Chondrocyte (in vitro differentiated cells): ENCODE data around the gene ABLIM3. TPM values are rescaled to one million over a fixed set of nuclear protein-coding genes. Genes with fewer than 3 reads are reported as not detected.
"Not testable (repeated sequence)": the region's sequence is repeated elsewhere in the genome, so short reads cannot be mapped to it uniquely, and the experiment has no call there.

Source experiments
- DNase-seq: peaks from one replicate; pipeline ENCODE4 v3.0.0; 2021; ENCODE audit warnings: mixed read lengths, low spot score
- H3K27ac Mint-ChIP-seq: one replicate; pipeline ENCODE4 v1.8.0; 2021; ENCODE audit warnings: mild to moderate bottlenecking, moderate library complexity, mixed read lengths; ENCODE audit not compliant: unreplicated experiment
- H3K27me3 Mint-ChIP-seq: 2 replicates; pipeline ENCODE4 v1.8.0; 2021; ENCODE audit warnings: low read depth, mixed read lengths
- H3K36me3 Mint-ChIP-seq: 2 replicates; pipeline ENCODE4 v1.8.0; 2021; ENCODE audit warnings: low read depth, mixed read lengths
- H3K4me1 Mint-ChIP-seq: 2 replicates; pipeline ENCODE4 v1.8.0; 2021; ENCODE audit warnings: low read depth, mild to moderate bottlenecking, mixed read lengths
- H3K4me3 Mint-ChIP-seq: one replicate; pipeline ENCODE4 v1.8.0; 2021; ENCODE audit warnings: mild to moderate bottlenecking, moderate library complexity, mixed read lengths; ENCODE audit not compliant: unreplicated experiment
- H3K9me3 Mint-ChIP-seq: 2 replicates; pipeline ENCODE4 v1.8.0; 2021; ENCODE audit warnings: low read depth, mixed read lengths
- total RNA-seq: library from RNA; stranded (reverse); gene quantifications from 3 replicates; pipeline ENCODE4 v1.2.1, GENCODE V29; 2021
- TF ChIP-seq, protein P1 (sequence below): fragments of 200-600 bp; sonication (generic); IDR thresholded peaks from 2 replicates; pipeline ENCODE4 v1.5.0; 2021; ENCODE audit warnings: antibody characterized with exemption, mild to moderate bottlenecking, moderate library complexity

The ABLIM3 gene
- total RNA-seq, 1 donor from 2014 or later, result 15.4 TPM

DNA sequence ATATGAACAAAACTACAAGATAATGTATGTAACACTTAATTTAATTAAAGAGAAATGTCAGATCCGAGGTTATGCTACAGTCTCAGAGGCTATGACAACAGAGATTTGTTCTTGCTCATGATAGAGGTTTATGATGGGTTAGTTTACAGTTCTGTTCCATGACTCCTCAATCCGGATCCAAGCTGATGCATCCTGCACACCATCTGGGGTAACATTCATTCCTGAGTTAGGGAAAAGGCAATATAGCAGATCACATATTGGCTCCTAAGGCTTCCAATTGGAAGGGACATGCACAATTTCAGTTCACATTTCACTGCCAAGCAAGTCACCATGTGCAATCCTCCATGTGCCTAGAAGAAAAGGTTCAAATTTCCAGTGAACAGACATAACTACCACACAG, 40.4 kb downstream of the ABLIM3 start:
- H3K36me3 Mint-ChIP-seq, result peaks cover 11% of the 10 kb centered on the region
- no peaks in the 10 kb centered on the region for H3K27me3 Mint-ChIP-seq
- no peak overlapping the region for H3K27ac Mint-ChIP-seq
- TF ChIP-seq, protein P1, sequence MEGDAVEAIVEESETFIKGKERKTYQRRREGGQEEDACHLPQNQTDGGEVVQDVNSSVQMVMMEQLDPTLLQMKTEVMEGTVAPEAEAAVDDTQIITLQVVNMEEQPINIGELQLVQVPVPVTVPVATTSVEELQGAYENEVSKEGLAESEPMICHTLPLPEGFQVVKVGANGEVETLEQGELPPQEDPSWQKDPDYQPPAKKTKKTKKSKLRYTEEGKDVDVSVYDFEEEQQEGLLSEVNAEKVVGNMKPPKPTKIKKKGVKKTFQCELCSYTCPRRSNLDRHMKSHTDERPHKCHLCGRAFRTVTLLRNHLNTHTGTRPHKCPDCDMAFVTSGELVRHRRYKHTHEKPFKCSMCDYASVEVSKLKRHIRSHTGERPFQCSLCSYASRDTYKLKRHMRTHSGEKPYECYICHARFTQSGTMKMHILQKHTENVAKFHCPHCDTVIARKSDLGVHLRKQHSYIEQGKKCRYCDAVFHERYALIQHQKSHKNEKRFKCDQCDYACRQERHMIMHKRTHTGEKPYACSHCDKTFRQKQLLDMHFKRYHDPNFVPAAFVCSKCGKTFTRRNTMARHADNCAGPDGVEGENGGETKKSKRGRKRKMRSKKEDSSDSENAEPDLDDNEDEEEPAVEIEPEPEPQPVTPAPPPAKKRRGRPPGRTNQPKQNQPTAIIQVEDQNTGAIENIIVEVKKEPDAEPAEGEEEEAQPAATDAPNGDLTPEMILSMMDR, result no peak
- peaks cover 24% of the 10 kb centered on the region for H3K4me1 Mint-ChIP-seq
- no peak overlapping the region for H3K4me3 Mint-ChIP-seq
- H3K9me3 Mint-ChIP-seq, result no peaks in the 10 kb centered on the region
- no peak for DNase-seq

- TF ChIP-seq, protein P1, result no peak
- DNase-seq, result no peak
- H3K4me1 Mint-ChIP-seq, result peaks cover 24% of the 10 kb centered on the region
- no peak overlapping the region for H3K27ac Mint-ChIP-seq
- no peak overlapping the region for H3K4me3 Mint-ChIP-seq
- H3K9me3 Mint-ChIP-seq, result no peaks in the 10 kb centered on the region
- peaks cover 3% of the 10 kb centered on the region for H3K27me3 Mint-ChIP-seq
- H3K36me3 Mint-ChIP-seq, result peaks cover 11% of the 10 kb centered on the region
Measured at GRCh38 chr5:149182241-149182640, 40.9 kb downstream of the ABLIM3 start.

DNA sequence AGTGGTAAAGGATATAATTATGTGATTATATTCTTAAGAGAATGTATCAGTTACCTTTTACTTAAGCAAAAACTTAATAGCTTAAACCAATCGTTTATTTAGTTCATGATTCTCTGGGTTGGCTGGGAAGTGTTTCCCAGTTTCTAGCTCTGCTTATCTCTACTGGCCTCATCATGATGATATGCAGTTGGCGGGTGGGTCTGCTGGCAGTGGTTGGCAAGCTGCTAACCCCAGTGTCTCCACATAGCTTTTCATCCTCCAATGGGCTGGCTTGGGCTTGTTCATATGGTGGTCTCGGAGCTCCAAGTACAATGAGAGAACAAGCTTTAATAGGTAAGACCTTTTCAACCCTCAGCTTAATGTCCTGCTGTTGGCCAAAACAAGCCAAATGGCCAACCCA, 43.8 kb downstream of the ABLIM3 start:
- H3K4me3 Mint-ChIP-seq, result no peak overlapping the region
- peaks cover 14% of the 10 kb centered on the region for H3K4me1 Mint-ChIP-seq
- TF ChIP-seq, protein P1, result no peak

GRCh38 chr5:149186506-149186905, 45.2 kb downstream of the ABLIM3 start:
- Mint-ChIP-seq H3K9me3 (no peaks in the 10 kb centered on the region), H3K27me3 (peaks cover 14% of the 10 kb centered on the region), H3K4me3 (no peak overlapping the region), H3K36me3 (peaks cover 12% of the 10 kb centered on the region), H3K27ac (no peak overlapping the region), H3K4me1 (peaks cover 5% of the 10 kb centered on the region)
- TF ChIP-seq, protein P1, result no peak
- no peak for DNase-seq

More for the DNA sequence above, 43.8 kb downstream of the ABLIM3 start:
- DNase-seq, result no peak
- Mint-ChIP-seq H3K27me3 (peaks cover 10% of the 10 kb centered on the region), H3K27ac (no peak overlapping the region), H3K36me3 (peaks cover 12% of the 10 kb centered on the region), H3K9me3 (no peaks in the 10 kb centered on the region)

- not testable (repeated sequence) for H3K4me1 Mint-ChIP-seq, H3K27ac Mint-ChIP-seq, H3K4me3 Mint-ChIP-seq, H3K9me3 Mint-ChIP-seq, DNase-seq
- Mint-ChIP-seq H3K36me3 (peaks cover 13% of the 10 kb centered on the region), H3K27me3 (peaks cover 14% of the 10 kb centered on the region)
Measured at GRCh38 chr5:149187617-149188016, 46.3 kb downstream of the ABLIM3 start.

DNA sequence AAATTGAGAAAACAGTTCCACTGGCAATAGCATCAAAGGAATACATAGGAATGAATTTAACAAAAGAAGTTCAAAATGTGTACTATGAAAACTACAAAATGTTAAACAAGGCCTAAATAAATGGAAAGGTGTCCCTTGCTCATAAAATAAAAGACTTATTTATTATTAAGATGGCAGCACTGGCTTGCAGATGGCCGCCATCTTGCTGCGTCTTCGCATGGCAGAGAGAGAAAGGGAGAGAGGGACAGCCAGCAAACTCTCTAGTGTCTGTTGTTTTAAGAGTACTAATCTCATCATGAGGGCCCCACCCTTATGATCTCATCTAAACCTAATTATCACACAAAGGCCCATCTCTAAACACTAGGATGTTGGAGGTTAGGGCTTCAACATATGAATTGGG, 47.1 kb downstream of the ABLIM3 start:
- DNase-seq, result no peak
- TF ChIP-seq, protein P1, result no peak
- H3K4me3 Mint-ChIP-seq, result no peak overlapping the region
- peaks cover 16% of the 10 kb centered on the region for H3K36me3 Mint-ChIP-seq
- peaks cover 16% of the 10 kb centered on the region for H3K27me3 Mint-ChIP-seq
- H3K4me1 Mint-ChIP-seq, result no peaks in the 10 kb centered on the region
- no peaks in the 10 kb centered on the region for H3K9me3 Mint-ChIP-seq
- no peak overlapping the region for H3K27ac Mint-ChIP-seq
